ENCODE data around the gene TMEM213.

Gene TMEM213

DNA sequence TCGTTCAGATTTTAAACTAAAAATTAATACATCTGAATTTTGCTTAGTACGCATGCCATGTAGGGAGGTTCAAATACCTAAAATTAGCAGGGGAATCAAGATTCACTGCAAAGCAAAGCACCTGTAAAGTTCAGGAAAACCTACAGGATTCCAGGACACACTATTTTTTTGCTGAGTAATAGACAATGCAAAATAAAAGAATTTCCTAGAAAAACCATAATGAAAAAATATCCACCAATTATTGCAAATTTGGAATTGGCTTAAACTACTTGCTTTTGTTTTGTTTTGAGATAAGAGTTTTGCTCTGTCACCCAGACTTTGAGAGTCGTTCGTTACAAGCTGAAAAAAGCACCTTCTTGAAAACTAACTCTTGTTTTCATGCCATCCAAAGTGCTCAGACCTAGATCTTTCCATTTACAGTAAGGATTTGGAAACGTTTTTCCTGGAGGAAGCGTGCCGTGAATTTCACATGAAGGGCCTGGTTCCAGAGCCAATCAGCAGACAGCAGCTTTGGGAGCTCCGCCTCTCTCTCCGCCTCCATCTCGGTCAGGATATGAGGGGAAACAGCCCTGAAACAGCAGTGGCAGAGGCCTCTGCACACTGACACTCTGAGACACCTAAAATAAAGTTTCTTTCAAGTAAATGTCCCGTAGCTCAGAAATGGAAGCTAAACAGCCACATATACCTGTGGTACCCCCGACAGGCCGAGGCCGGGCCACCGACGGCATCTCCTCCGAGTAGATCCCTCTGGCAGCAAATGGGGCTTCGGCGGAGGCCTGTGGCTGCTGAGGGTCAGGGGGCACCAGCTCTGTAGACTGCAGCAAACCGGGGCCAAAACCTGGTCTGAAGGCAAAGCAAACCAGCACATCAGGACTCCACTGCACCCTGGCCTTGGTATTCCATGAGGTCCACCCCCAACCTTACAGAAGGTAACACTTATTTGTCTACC is 46.1 kb downstream of the TMEM213 start:
- DNase-seq: no peak

DNA sequence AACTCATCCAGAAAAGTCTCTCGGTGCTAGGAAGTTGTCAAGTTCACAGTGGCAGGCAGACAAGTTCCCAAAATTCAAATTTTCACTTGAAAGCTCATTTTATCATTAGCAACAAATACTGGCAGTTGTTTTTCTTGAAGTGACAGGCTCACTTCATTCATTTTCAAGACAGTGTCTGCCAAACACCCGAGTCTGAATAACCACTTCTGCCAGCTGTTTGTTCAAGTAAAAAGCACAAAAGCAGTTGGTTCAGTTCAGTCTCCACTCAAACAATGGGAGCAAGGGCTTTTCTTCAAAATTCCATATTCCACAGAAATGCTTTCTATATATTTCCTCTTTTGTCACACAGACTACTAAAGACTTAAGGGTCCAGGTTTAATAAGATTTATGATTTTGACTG is 47.9 kb downstream of the TMEM213 start:
- no peak for DNase-seq

DNA sequence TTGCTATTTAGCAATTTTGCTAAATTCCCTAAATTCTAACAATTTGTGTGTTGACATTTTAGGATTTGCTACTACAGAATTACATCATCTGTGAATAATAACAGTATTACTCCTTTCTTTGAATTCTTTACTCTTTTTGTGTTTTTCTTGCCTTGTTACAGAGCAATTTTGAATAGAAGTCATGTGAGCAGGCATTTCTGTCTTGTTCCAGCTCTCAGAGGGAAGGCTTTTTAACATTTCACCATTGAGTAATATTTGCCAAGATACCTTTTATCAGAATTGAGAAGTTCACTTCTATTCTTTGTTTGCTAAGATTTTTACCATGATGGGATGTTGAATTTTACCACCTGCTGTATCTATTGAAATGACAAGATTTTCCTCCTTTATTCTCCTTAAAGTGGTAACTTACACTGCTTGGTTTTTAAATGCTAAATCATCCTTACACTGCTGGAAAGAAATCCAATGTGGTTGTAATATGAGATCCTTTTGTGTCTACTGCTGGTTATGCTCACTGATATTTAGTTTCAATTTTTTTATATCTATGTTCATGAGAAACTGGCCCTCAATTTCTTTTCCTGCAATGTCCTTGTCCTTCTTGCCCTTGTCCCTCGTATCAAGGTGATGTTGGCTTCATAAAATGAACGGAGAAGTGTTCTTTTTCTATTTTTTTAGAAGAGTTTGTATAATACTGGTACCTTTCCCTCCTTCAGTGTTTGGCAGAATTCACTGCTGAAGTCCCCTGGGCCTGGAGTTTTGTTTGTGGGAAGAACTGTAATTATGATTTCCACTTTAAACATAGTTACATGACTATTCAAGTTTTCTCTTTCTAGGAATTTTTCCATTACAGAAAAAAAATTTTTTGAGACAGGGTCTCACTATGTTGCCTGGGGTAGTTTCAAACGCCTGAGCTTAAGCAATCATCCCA is 50.5 kb downstream of the TMEM213 start:
- no peak for DNase-seq

DNA sequence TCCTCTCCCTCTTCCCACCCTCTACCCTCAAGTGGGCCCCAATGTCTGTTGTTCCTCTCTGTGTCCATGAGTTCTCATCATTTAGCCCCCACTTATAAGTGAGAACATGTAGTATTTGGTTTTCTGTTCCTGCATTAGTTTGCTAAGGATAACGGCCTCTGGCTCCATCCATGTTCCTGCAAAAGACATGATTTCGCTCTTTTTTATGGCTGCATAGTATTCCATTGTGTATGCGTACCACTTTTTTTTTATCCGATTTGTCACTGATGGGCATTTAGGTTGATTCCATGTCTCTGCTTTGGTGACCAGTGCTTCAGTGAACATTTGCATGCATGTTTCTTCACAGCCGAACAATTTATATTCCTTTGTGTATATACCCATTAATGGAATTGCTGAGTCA is 51.9 kb downstream of the TMEM213 start:
- DNase-seq: no peak

DNA sequence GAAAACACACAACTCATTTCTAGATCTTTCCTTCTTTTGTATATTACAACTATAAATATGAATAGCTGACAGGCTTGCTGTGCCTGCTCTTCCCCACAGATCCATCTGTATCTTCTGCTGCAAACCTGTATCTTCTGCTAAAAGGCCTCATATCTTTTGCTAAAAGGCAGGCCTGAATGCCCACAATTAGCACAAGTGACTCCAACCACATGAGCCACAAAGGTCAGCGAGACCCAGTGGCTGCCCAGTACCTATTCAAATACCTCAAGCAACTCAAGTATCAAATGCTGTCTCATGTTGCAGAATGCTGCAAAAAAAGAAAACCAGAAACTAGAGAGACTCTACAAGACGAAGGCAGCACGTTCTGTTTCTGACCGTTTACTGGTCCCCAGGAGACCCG is 54.7 kb downstream of the TMEM213 start:
- DNase-seq: no peak

DNA sequence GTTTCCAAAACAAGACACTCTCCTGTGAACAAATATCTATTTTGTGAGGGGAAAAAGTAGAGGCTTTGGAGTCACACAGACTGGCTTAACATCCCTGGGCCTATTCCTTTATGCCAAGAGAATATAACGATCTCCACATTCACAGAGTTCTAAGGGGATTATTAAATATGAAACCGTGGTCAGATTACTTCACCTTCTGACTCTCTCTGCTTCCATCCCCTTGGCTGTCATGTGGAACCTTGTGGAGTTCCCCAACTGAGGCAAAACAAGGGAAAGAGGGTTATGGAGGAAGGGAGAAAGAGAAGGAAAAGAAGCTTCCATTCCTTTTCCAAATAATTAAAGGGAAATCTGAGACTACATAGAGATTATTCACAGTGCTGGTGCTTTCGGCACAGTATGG is 55.7 kb downstream of the TMEM213 start:
- DNase-seq: no peak

DNA sequence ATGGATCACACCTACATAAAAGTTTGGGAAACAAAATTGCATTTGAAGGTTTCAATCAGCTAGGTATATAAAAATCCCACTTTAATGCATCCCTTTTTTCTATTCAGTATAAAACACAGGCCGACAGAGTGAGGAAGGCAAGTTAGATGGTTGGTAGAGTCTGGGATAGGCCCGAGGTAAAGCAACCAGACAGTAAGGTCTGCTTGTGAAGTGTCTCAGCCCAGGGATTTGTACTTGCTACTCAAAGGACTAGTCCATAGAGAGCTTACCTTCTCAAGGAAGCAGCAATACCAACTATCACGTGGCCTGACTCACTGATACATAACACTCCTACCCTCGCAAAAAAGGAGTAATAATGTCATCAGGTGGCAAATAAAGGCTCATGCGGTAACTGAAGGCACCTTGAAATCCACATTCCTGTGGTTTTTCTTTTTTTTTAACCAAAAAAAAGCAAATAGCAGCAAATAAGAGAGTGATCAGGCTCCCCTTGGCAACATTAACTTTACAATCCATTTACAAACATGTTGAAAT is 56.4 kb downstream of the TMEM213 start:
- DNase-seq: no peak

DNA sequence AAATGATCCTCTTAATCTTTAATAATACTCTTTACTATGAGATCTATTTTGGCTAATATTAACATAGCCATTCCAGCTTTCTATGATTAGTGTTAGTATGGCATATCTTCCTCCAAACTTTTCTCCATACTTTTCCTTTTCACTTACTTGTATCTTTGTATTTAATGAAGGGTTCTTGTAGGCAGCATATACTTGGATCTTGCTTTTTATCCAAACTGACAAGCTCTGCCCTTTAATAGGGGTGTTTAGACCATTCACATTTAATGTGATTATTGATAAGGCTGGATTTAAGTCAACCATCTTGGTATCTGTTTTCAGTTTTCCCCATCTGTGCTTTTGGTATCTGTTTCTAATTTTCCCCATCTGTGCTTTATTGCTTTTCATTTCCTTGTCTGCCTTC is 59.9 kb downstream of the TMEM213 start:
- no peak for DNase-seq

DNA sequence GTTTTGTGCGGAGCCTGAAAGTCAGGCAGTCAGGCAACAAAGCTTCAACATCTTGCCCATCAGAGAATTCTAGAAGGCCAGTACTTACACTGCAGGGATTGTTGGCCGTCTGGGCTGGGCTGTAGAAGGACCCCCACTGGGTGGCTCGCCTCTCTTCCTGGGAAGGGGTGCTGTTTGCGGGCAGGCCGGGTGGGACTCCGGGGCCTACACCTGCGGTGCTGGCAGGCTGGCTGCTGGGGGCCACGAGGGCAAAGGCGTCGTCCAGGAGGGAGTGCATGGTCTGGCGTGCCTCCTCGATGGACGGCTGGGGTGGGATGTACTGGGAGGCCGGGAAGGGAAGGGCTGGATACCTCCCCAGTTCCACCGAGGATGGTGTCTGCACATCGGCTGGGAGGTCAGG is 63.3 kb downstream of the TMEM213 start:
- no peak for DNase-seq

DNA sequence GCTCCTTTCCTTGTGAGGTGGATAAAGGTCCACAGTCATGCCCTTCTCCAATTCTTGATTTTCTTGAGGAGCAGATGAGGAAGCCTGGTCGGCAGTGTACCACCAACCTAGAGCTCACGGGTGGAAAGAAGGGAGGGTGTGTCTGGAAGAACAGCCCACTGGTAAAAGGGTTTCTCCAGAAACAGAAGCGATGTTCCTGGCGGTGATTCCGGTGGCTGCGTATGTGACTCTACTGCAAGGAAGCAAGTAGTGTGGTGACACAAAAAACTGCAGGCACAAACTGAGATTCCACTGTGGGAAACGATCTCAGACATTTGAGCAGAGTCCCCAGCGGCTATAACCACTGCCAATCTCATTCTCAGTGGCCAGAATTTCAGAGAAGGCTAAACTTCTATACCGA is 66.1 kb downstream of the TMEM213 start:
- DNase-seq: no peak

DNA sequence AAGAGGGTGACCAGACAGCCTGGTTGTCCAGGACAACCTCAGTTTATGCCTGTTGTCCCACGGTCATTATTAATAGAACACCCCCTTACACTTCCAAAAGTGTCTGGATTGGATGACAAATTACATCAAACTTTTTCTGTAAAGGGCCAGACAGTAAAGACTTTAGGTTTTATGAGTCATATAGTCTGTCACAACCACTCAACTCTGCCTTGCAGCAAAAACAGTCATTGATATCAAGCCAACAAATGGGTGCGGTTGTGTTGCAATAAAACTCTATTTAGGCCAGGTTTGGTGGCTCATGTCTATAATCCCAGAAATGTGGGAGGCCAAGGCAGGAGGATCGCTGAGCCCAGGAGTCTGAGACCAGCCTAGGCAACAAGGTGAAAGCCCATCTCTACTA is 66.9 kb downstream of the TMEM213 start:
- no peak for DNase-seq

DNA sequence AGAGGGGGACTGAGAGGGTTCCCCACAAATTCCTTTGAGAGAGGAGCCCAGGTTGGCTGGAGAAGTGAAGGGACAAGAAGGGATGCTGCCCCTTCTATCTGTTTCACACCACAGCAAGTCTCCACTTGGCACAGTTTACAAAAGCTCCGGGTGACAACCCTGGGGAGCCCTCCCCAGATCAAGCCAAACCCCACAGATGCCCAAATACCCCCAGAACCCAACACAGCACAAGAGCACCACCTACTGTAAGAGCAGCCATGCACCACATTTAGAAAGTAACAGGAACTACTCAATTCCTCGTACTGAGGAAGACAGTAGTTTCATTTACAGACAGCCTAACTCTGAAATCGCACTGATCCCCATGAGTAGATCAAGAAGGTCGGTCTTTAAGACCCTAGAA is 68.0 kb downstream of the TMEM213 start:
- peak; percentile 40 to 41 for DNase-seq

DNA sequence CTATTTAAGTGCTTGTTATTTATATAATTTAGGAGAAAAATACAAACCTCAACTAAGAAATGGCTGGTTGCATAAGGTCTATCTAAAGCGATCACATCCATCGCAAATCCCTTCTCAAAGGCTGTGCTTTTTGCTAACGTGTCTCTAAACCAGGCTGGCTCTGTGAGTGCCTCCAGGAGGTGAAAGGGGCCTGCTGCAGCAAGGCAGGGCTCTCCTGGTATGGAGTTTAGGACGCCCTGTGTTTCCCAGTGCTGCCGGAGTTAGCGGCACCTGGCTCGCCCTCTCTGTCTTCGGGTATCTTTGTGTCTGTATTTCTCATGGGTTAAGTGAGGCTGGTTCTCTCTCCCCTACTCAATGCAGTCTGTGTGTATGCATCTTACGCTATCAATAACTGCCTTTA is 68.6 kb downstream of the TMEM213 start:
- no peak for DNase-seq

DNA sequence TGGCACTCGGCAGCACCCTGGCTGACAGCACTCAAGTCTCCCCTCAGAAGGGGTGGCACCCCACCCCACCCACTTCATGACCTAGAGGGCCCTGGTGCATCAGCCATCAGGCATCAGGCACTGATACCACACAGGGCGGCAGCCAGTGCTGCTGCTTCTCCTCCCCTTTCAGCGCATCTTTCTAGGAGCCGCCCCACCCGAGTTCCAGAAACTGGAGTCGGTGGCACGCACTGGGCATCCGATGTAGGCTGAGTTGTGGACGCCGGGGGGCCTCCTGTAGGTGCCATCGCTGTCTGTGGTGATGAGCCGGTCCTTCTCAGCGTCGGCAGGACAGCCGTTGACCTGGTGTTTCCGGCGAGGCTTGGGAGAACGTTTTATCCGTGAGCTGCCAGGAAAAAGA is 70.0 kb downstream of the TMEM213 start:
- no peak for DNase-seq

DNA sequence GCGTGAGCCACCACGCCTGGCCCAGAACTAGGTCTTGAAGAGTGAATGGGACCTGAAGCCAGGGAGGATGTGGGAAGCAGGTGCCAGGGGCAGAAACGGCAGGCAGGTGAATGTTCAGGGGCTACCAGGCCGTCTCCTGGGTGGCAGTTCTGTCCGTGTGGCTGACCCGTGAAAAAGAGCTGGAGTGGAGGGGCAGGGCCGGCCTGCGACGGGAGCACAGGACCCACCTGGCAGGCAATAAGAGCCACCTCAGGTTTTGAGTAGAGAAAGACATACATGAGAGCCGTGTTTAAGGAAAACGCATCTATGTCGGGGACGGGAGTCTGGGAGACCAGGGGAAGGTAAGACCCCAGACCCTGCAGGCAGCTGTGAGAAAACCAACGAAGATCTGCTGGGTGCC is 70.9 kb downstream of the TMEM213 start:
- DNase-seq: no peak

DNA sequence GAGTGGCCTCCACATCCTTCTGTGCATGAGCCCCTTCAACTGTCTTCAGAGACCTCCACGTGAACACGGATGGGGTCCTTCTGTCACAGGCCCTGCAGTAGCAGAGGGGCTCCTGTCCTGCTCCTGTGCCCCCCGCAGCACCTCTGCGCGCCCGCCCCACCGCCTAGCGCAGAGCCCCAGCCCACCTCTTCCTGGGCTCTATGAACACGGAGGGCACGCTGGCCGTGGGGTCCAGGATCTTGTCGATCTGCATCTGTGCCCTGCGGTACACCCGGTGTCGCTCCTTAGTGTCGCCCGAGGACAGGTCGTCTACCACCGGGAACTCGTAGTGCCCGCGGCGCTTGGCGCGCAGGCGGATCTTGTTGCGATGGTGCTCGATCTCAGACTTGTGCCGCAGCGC is 71.6 kb downstream of the TMEM213 start:
- no peak for DNase-seq

DNA sequence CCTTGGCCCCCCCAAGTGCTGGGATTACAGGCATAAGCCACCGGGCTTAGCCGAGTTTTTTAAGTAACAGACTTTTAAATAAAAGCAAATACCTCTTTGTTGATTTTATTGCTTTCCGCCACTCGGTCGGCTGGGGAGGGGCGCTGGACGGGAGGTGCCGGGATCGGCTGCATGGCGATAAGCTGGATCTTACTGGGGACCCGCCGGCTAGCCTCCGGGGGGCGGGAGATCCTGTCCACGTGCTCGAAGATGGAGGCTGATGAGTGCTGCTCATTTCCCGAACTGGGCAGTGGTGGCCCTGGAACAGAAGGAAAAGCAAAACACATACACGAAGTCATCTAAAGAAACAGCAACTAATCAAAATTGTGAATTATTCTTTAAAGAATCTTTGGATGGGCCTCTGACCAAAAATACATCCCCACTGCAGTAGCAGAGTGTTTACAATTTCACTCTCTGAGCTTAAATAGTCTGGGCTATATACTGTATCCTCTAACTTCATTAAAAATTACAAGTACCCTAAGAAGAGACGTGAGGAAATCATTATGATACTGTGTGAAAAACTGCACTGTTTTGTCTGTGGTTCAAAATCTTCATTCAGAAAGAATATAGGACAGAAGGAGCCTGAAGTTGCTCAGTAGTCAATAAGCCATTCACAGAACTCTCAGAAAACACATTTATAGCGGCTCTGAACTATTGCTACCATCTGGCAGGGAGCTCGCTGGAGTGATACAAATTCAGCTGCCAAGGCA is 73.4 kb downstream of the TMEM213 start:
- DNase-seq: no peak

DNA sequence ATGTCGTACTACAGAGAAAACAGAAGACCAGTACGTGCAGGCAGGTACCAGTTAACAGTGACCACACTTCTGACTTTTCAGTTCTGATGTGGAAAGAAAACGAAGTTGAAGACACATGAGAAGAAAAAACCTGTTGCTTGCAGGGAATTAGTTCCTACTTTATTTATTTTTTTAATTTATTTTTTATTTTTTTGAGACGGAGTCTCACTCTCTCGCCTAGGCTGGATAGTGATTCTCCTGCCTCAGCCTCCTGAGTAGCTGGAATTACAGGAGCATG is 74.0 kb downstream of the TMEM213 start:
- DNase-seq: no peak

DNA sequence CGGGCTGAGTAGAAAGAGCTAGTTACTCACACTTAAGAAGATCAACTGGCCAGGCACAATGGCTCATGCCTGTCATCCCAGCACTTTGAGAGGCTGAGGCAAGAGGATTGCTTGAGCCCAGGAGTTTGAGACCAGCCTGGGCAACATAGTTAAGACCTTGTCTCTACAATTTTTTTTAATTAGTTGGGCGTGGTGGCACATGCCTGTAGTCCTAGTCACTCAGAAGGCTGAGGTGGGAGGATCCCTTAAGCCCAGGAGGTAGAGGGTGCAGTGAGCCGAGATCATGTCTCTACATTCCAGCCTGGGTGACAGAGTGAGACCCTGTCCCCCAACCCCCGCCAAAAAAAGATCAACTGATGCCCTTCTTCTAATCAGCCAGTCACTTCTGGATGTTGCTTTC is 74.8 kb downstream of the TMEM213 start:
- DNase-seq: no peak

DNA sequence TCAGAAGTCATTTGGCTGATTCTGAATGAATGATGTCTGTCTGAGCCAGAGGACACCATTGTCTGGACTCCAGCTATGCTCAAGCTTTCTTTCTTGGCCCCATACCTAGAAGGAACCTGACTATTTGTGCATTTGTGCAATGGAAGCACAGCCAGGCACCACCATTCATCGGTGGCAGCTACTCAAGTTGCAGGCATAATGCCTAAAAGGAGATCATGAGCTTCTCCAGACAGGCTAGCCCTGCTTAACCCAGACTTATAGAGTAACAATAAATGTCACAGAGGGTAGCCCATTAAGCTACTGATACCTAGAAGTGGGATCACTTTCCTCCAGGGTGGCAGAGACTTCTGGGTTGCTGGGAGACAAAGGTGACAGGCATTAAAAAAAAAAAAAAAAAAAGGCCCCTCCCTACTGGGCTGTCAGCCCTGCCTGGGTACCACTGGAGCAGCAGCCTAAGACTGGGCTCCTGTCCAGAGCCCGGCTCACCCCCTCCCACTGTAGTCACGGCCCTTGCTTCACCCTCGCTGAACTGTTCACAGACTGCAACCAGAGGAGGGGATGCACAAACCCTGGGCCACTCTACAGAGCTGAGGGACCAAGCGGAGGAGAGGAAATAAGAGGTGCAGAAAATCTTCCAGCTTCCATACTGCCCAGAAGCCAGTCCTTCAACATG is 75.6 kb downstream of the TMEM213 start:
- no peak for DNase-seq

DNA sequence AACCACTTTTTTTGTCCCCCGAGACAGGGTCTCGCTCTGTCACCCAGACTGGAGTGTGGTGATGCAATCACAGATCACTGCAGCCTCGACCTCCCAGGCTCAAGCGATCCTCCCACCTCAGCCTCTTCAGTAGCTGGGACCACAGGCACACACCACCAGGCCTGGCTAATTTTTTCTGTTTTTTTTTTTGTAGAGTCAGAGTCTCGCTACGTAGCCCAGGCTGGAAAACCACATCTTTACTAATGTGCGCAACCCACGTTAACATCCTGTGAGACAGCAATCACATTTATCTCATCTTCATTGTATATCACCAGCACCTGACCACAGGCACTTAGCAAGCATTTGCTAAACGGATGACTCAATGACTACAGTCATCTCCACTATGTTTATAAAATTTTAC is 78.0 kb downstream of the TMEM213 start:
- peak; percentile 34 to 48 for DNase-seq

DNA sequence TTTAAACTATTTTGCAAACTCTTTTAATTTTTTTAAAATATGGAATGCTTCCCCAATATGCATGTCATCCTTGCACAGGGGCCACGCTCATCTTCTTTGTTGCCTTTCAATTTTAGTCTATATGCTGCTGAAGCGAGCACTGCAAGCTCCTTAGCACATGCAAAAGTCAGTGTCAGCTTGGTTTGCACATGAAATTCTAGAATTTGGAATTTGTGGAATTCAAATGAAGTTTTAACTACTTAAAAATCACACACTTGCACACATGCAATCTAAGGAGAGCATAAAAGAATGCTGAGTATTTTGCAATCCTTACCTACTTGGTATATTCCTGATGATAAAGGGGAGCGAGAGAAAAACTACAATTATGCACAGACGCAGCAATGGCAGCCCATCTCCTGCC is 78.5 kb downstream of the TMEM213 start:
- DNase-seq: no peak

DNA sequence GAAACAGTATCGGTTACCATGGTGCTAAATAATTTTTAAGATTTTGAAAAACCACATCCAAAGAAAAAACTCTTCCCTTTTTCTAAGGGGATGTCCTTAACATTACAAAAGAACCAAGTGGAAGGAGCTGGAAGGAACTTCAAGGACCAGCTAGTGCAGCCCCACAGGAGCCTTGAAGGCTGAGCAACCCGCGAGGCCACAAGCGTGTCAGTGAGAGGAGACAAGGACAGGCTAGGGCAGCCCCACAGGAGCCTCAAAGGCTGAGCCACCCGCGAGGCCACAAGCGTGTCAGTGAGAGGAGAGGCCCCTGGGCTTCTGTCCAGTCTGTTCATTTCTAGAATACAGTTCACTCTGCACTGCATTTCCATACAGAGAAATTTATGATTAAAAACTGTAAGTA is 80.3 kb downstream of the TMEM213 start:
- DNase-seq: no peak
